Forelimb muscle (tissue), 1 donor: ENCODE results near the gene CNOT3. TPM values are rescaled to one million over a fixed set of nuclear protein-coding genes. Genes with fewer than 3 reads are reported as not detected.
"Not testable (repeated sequence)": the region's sequence is repeated elsewhere in the genome, so short reads cannot be mapped to it uniquely, and the experiment has no call there.

Source experiments
- DNase-seq: peaks from one replicate; pipeline ENCODE4 v3.0.0-alpha.2; 2013; ENCODE audit warnings: low read depth
- polyA plus RNA-seq: library from polyadenylated mRNA; unstranded; fragments of 120-200 nt; gene quantifications from one replicate; pipeline ENCODE4 v1.2.1, GENCODE V29; 2013; ENCODE audit not compliant: insufficient read length

The CNOT3 gene
- polyA plus RNA-seq, 1 donor, result 36.9 TPM

DNA sequence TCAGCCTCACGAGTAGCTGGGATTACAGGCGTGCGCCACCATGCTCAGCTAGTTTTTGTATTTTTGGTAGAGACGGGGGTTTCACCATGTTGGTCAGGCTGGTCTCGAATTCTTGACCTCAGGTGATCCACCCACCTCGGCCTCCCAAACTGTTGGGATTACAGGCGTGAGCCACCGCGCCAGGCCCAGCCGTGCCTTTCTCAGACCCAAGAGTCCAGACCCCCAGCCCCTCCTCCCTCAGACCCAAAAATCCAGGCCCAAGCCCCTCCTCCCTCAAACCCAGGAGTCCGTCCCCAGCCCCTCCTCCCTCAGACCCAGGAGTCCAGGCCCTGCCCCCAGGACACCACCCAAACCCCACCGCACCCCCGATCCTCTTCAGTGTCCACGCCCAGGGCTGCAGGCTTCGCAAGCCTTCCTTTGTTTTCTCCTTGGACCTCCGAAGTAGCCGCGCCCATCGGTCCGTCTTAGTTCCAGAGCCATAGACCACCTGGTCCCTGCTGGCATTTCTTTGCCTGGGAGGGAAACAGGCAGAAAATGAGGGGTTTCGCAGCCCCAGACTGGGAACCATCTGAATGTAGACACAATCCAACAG is 31.7 kb downstream of the CNOT3 start:
- DNase-seq, result no peak

DNA sequence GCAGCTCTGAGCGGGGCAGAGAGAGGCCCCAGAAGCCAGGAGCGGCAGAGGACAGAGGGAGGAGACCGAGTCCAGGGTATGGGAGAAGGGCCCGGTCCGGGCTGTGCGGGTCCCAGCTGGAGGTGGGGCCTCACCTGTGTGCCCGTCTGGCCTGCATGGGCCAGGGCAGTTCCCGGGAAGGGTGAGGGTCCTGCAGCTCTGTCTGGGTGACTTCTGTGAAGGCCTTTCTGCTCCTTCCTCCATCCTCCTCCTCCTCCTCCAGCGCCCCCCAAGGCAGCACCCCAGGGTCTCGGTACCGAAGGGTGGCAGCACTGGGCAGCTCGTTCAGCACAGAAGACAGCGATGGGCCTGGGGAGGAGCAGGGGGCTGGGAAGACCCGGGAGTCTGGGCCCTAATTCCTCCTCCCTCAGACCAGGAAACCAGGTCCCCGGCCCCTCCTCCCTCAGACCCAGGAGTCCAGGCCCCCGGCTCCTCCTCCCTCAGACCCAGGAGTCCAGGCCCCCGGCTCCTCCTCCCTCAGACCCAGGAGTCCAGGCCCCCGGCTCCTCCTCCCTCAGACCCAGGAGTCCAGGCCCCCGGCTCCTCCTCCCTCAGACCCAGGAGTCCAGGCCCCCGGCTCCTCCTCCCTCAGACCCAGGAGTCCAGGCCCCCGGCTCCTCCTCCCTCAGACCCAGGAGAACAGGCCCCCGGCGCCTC is 34.3 kb downstream of the CNOT3 start:
- not testable (repeated sequence) for DNase-seq

DNA sequence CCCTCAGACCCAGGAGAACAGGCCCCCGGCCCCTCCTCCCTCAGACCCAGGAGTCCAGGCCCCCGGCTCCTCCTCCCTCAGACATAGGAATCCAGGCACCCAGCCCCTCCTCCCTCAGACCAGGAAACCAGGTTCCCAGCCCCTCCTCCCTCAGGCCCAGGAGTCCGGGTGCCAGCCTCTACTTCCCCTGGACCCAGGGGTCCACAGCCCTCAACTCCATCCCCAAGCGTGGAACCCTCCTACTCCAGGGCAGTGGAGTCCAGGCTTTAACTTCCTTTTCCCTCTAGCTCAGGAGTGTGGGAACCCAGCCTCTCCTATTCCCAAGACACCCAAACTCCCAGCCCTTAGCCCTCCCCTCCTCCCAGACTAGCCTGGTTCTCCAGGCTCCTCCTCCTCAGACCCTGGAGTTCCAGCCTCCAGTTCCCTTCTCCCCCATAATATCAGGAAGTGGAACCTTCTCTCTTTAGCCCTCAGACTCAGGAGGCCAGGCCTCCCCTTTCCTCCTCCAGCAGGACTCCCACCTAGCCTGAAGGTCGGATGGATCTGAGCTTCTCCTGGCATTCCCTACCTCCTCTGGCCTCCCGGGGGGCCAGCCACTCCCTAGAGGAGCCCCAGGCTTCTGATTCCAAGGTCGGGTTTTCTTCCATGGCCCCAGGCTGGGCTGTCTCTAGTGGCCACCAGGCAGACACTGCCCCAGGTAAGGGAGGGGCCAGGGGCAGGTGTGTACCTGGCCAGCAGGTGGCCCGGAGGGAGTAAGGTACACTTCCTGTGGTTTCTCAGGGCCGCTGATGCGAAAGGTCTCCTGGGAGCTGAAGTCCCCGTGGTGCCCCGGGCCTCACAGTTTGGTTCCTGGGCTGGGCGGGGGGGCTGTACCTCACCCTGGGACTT is 35.2 kb downstream of the CNOT3 start, which contains the start of gene TMC4:
Gene TMC4, minus strand, starts transcription at position 690 of the 888 bp plus-strand sequence. Its CDS starts 43 bp downstream, at position 647.
- no peak for DNase-seq

DNA sequence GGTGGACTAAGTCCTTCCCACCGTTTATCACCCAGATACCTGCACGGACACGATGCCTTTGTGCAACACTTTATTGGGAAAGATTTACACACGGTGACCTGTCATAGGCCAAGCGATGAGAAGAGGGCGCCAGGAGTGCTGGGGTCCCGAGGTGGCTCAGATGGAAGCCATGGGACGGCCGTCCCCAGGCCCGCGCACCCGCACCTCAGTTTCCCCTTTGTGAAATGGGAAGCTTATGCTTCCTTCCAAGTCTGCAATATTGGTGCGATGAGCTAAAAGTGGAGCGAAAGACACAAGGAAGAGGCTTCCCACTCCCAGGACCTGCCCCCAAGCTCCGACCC is 35.8 kb downstream of the CNOT3 start:
- no peak for DNase-seq

- no peak for DNase-seq
Measured at GRCh38 chr19:54173951-54174834, 36.6 kb downstream of the CNOT3 start.

GRCh38 chr19:54178581-54179261 is 41.2 kb downstream of the CNOT3 start:
- DNase-seq, result no peak

- DNase-seq, result no peak
Measured at GRCh38 chr19:54179262-54179852, 41.8 kb downstream of the CNOT3 start.

DNA sequence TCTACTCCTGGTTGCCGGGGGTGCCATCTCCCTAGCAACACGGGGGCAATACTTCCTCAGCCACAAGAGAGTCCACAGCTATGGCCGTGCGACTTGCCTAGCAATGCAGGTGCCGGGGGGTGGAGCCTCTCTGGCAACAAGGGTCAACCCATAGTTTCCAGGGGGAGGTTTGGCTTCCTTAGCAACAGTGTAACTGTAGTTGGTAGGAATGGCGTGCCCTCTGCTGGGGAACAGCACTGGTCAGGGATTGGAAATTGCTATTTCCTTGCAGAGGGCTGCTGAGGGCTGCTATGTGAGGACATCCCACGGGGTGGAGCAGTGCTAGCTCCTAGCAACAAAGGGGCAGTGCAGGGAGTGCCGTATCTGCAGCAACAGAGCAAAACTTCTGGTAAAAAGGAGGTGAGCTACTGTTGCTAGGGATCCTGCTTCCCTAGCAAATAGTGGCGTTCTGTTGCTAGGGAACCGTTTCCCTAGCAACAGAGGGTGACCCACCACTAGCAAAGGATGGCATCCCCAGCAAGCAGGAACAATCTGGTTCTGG is 42.4 kb downstream of the CNOT3 start:
- no peak for DNase-seq

DNA sequence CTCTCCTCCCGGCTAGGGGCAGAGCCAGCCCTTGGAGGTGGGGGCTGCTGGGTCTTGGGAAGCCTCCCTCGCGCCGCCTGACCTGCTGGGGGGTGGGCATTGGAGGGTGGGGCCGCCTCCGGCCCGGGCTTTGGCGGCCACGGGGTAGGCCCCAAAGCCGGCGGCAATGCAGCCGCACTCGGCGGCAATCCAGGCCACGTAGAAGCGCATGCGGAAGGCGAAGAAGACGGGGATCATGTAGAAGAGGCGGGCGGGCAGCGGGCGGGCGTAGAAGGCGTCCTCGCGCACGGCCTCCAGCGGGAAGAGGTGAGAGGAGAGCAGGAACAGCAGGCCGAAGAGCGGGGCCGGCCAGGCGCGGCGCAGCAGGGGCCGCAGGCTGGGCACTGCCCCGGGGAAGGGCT is 43.1 kb downstream of the CNOT3 start:
- no peak for DNase-seq

- DNase-seq, result not testable (repeated sequence)
Measured at GRCh38 chr19:54181894-54182293, 44.3 kb downstream of the CNOT3 start.

- no peak for DNase-seq
Measured at GRCh38 chr19:54183431-54183830, 45.9 kb downstream of the CNOT3 start.

DNA sequence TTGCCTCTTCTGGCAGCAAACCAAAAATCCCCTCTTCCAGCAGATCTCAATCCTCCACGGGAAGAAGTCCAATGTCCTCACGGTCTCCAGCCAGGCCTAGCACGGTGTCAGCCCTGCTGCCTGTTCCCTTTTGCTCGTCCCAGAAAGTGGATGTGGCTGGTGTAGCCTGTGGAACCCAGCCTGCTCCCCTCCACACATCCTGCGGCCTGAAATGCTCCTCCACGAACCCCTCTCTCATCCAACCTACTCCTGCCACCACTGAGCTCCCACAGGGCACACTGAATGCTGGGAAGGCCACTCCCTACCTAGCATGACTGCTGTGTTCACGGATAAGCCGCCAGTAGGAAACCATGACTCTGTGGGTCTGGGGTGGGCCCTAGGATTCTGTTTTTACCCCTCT is 48.8 kb downstream of the CNOT3 start:
- DNase-seq, result no peak

GRCh38 chr19:54186934-54187381 is 49.4 kb downstream of the CNOT3 start:
- DNase-seq, result no peak

DNA sequence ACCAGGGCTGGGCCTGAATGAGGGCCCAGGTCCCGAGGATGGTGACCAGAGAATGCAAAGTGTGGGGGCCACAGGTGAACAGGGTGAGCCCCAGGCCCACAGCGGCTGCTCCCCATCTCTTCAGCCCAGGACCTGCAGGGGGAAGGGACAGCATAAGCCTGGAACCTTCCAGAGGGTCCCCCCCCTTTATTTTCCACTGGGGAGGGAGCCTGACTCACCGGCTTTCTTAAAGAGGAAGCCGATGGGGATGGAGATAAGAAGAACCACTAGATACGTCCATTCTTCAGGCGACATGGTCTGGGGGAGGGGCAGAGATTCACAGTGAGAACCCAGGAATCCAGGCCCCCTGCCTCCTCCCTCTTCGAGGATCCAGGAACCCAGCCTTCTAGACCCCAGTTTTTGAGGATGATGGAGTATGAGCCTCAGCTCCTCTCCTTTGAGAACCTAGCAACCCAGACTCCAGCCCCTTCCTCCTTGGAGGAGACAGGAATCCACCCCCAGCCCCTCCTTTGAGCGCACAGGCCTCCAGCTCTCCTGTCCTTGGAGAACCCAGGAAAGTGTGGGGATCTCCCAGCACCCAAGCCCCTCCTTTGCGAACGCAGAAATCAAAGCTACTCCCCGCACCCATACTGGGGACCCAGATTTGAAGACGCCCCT is 50.8 kb downstream of the CNOT3 start:
- DNase-seq, result no peak

DNA sequence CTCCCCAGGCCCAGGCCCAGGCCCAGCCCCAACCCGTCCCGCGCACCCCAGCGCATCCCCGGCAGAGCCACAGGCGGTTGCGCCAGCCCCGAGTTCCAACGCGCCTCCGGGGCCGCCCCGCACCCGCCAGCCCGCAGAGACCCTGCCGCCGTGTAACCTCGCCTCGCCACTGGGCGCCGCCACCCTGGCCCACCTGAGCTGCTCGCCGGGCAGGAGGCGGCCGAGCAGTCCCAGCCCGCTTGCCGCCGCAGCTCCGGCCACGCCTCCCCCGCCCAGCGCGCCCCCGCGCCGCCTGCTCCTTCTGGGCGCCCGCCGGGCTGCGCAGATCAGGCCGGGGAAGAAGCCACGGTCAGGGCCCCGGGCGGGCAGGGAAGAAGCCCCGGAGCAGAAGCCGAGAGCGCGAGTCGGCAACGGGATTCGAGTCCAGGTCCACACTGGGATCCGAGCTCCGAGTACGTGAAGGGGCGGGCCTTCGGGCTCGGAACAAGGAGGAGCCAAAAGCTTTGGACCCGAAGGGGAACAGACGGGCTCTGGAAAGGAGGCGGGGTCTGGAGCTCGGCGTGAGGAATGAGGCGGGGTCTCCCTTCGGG is 51.7 kb downstream of the CNOT3 start, which contains the start of gene MBOAT7:
Gene MBOAT7, minus strand, starts transcription at position 436 of the 590 bp plus-strand sequence. CDS start 1,072 bp downstream, outside the sequence.
- no peak for DNase-seq

- DNase-seq, result peak; percentile 100
Measured at GRCh38 chr19:54189735-54190502, 52.4 kb downstream of the CNOT3 start.

GRCh38 chr19:54190503-54191010 is 53.0 kb downstream of the CNOT3 start:
- peak; percentile 99 for DNase-seq
